Kidney (tissue), 14 donors: ENCODE data around the gene CNTN1. TPM values are rescaled to one million over a fixed set of nuclear protein-coding genes. Genes with fewer than 3 reads are reported as not detected.

Experiments
- DNase-seq, 5 donors: peaks; one replicate each; pipeline ENCODE4 v3.0.0-alpha.2; 2013 to 2020
- FAIRE-seq: peaks from 2 replicates; lab custom pipeline; 2012; peaks lifted over from hg19 to GRCh38; lab: Jason Lieb, UNC
- H3K27ac ChIP-seq, 2 donors: one replicate each; pipeline ENCODE4 v1.7.0; 2013; ENCODE audit warnings: low read depth in 2 of 2, low read length in 2 of 2, inconsistent platforms in 1 of 2
- H3K27me3 ChIP-seq: one replicate; pipeline ENCODE4 v1.7.1; 2013; ENCODE audit warnings: low read length, inconsistent platforms; ENCODE audit not compliant: control insufficient read depth, insufficient read depth
- H3K36me3 ChIP-seq, 3 donors: one replicate each; pipeline versions ENCODE4 v1.7.0 to v1.7.1; 2013; ENCODE audit warnings: low read length in 3 of 3, control low read depth in 1 of 3, inconsistent platforms in 1 of 3; ENCODE audit not compliant: insufficient read depth in 3 of 3, control insufficient read depth in 2 of 3
- H3K4me1 ChIP-seq, 3 donors: one replicate each; pipeline versions ENCODE4 v1.7.0 to v1.7.1; 2013; ENCODE audit warnings: low read length in 3 of 3, inconsistent platforms in 1 of 3, low read depth in 1 of 3; ENCODE audit not compliant: control insufficient read depth in 2 of 3, insufficient read depth in 2 of 3
- H3K4me3 ChIP-seq, 3 donors: one replicate each; pipeline versions ENCODE4 v1.7.0 to v1.8.1; 2013; ENCODE audit warnings: low read length in 3 of 3, control low read depth in 1 of 3, inconsistent platforms in 1 of 3
- H3K9ac ChIP-seq, 3 donors: one replicate each; pipeline versions ENCODE4 v1.7.0 to v1.7.1; 2013; ENCODE audit warnings: low read length in 3 of 3, control low read depth in 1 of 3, inconsistent platforms in 1 of 3
- H3K9me3 ChIP-seq, 3 donors: one replicate each; pipeline versions ENCODE4 v1.7.0 to v1.7.1; 2013; ENCODE audit warnings: low read length in 3 of 3, control low read depth in 1 of 3, inconsistent platforms in 1 of 3; ENCODE audit not compliant: control insufficient read depth in 2 of 3, insufficient read depth in 1 of 3
- CTCF ChIP-seq: IDR thresholded peaks from 3 replicates; pipeline ENCODE4 v1.5.1; 2012; ENCODE audit warnings: mild to moderate bottlenecking, moderate library complexity, borderline replicate concordance; ENCODE audit not compliant: insufficient read depth; ENCODE audit errors: extremely low read depth
- intact Hi-C: fragments of 100-400 bp; cut with DNase I; formaldehyde crosslinking; loops from one replicate; pipeline ENCODE4 v1.11.1; 2022
- polyA plus RNA-seq: library from polyadenylated mRNA; stranded (reverse); fragments of 350-450 nt; fragmentation: Illumina TruSeq; extraction: RNeasy Lipid Tissue Mini Kit (QIAGEN cat#74804); gene quantifications from one replicate; pipeline ENCODE4 v1.2.3, GENCODE V29; 2014; ENCODE audit warnings: low read depth, low replicate concordance; ENCODE audit not compliant: insufficient read depth
- total RNA-seq: library from RNA; stranded (reverse); fragmentation: NEBNext Ultra II Directional; extraction: Animal tissue kit (Norgen Biotek cat#: 25700); gene quantifications from one replicate; pipeline ENCODE4 v1.2.1, GENCODE V29; 2021
- donor health status: control.
- donor health status: control.
- donor health status: control.
- donor health status: control.
- donor health status: control.
- donor health status: DM: yes; HTN: yes; CAD: no.
- donor health status: Normal renal cell carcinoma (clear cell type).

The CNTN1 gene
- total and polyA plus RNA-seq, 2 donors from 2014 or later = 6.3 to 9.9 TPM

DNA sequence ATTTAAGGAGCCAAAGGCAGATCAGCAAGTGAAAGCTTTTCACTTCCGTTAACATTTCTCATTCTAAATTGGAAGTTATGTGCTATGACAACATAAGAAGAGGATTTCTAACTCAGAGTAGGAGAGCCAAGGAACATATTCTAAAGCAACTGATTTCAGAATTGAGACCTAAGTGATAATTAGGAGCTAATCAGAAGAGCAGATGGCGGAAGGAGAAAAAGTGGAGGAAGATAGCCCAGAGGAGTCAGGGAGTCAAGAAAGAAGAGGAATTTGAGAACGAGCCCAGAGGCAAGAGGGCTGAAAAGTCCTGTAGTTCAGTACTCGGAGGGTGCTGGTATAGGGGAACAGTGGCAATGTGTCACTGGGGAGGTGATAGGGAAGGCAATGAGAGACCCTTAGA, 162.4 kb downstream of the CNTN1 start:
- DNase-seq (no peak), FAIRE-seq (no peak)
- no peak for TF ChIP-seq CTCF
- H3K9ac ChIP-seq = no peak overlapping the region
- H3K4me3 ChIP-seq = no peak overlapping the region
- H3K27me3 ChIP-seq = no peaks in the 10 kb centered on the region
- H3K4me1 ChIP-seq = no peaks in the 10 kb centered on the region
- intact Hi-C loops = no loop called here
- no peak overlapping the region for H3K27ac ChIP-seq
- no peaks in the 10 kb centered on the region for H3K36me3 ChIP-seq
- H3K9me3 ChIP-seq = no peaks in the 10 kb centered on the region

DNA sequence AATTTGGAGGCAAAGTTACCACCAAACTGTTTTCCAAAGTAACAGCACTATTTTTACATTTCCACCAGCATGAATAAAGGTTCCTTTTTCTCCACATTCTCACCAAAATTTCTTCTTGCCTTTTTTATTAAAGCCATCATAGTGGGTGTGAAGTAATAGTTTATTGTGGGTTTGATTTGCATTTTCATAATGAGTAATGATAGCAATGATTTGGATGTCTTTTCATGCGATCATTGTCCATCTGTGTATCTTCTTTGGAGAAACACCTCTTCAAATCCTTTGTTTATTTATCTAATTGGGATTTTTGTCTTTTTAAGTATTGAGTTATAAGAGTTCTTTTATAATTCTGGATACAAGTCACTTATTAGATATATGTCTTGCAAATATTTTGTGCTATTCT, 172.7 kb downstream of the CNTN1 start:
- H3K36me3 ChIP-seq = no peaks in the 10 kb centered on the region
- no peak overlapping the region for H3K27ac ChIP-seq
- no peak for FAIRE-seq
- H3K9ac ChIP-seq = no peak overlapping the region
- TF ChIP-seq CTCF = no peak
- no peaks in the 10 kb centered on the region for H3K4me1 ChIP-seq
- H3K4me3 ChIP-seq = no peak overlapping the region
- intact Hi-C loops = no loop called here
- DNase-seq = no peak
- H3K9me3 ChIP-seq = no peaks in the 10 kb centered on the region
- no peaks in the 10 kb centered on the region for H3K27me3 ChIP-seq

GRCh38 chr12:40870981-40871380, 178.7 kb downstream of the CNTN1 start:
- no peaks in the 10 kb centered on the region for H3K36me3 ChIP-seq
- no peaks in the 10 kb centered on the region for H3K27me3 ChIP-seq
- TF ChIP-seq CTCF = no peak
- FAIRE-seq = no peak
- no peaks in the 10 kb centered on the region for H3K9me3 ChIP-seq
- no peaks in the 10 kb centered on the region for H3K4me1 ChIP-seq
- H3K9ac ChIP-seq = no peak overlapping the region
- DNase-seq = no peak
- intact Hi-C loops = no loop called here
- H3K27ac ChIP-seq = no peak overlapping the region
- no peak overlapping the region for H3K4me3 ChIP-seq

DNA sequence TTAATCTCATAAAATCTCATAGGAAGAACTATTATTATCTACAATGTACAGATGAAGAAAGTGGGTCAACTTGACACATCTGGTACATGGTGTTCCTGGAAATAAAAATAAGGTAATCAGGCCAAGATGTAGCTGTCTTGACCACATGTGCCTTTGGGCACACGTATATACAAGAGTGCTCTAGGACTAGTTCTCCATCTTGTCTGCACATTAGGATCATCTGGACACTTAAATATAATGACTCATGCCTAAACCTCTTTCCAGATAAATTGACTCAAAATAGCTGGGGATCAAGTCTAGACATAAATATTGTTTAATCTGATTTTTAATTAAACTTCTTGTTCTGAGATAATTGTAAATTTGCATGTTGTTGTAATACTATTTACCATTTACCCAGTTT, 182.6 kb downstream of the CNTN1 start:
- Histone ChIP-seq H3K27me3 (no peaks in the 10 kb centered on the region), H3K9ac (no peak overlapping the region), H3K27ac (no peak overlapping the region), H3K4me3 (no peak overlapping the region), H3K4me1 (no peaks in the 10 kb centered on the region), H3K9me3 (no peaks in the 10 kb centered on the region), H3K36me3 (no peaks in the 10 kb centered on the region)
- intact Hi-C loops = no loop called here
- FAIRE-seq (no peak), DNase-seq (no peak)
- no peak for TF ChIP-seq CTCF
